Gastrocnemius medialis (tissue), 4 donors: ENCODE measurements around the gene VAX1. TPM values are rescaled to one million over a fixed set of nuclear protein-coding genes. Genes with fewer than 3 reads are reported as not detected.

Experiments used
- ATAC-seq, 2 donors: fragments of 150-250 bp; one replicate each; pipeline ENCODE4 v1.9.1; 2016
- DNase-seq, 2 donors: peaks; one replicate each; pipeline ENCODE4 v3.0.0-alpha.2; 2019
- H3K27ac ChIP-seq, 4 donors: fragments of 200-600 bp; sonication (generic); 1 replicate in 1 of 4; 2 replicates in 3 of 4; pipeline ENCODE4 v1.5.1; 2016 to 2018; ENCODE audit warnings: mild to moderate bottlenecking in 2 of 4, moderate library complexity in 1 of 4
- H3K27me3 ChIP-seq, 3 donors: fragments of 200-600 bp; sonication (generic) in 2 of 3; 1 replicate in 1 of 3; 2 replicates in 2 of 3; pipeline versions ENCODE4 v1.5.1 to v1.6.0; 2016 to 2019; ENCODE audit warnings: mild to moderate bottlenecking in 1 of 3, moderate library complexity in 1 of 3
- H3K36me3 ChIP-seq, 2 donors: fragments of 200-600 bp; sonication (generic) in 1 of 2; one replicate each; pipeline ENCODE4 v1.5.1; 2017 to 2018
- H3K4me1 ChIP-seq, 2 donors: fragments of 200-600 bp; sonication (generic) in 1 of 2; one replicate each; pipeline ENCODE4 v1.5.1; 2016 to 2017; ENCODE audit warnings: mild to moderate bottlenecking in 2 of 2
- H3K4me3 ChIP-seq, 4 donors: fragments of 200-600 bp; sonication (generic) in 3 of 4; 1 replicate in 1 of 4; 2 replicates in 3 of 4; pipeline ENCODE4 v1.5.1; 2016 to 2019; ENCODE audit warnings: mild to moderate bottlenecking in 2 of 4
- H3K9me3 ChIP-seq, 3 donors: fragments of 200-600 bp; sonication (generic) in 2 of 3; 1 replicate in 1 of 3; 2 replicates in 2 of 3; pipeline ENCODE4 v1.5.1; 2016 to 2019
- POLR2A ChIP-seq, 2 donors: fragments of 450-650 bp; IDR thresholded peaks; one replicate each; pipeline ENCODE4 v1.6.1; 2017; ENCODE audit warnings: antibody characterized with exemption in 2 of 2, mild to moderate bottlenecking in 2 of 2, moderate library complexity in 2 of 2
- in situ Hi-C, 4 donors: fragments of 200-750 bp; cut with MboI; loops; one replicate each; pipeline versions ENCODE4 v1.15.0 to v1.8.0; 2017; ENCODE audit warnings: low sequenced_read_pairs in 4 of 4
- intact Hi-C: fragments of 100-400 bp; cut with DNase I; formaldehyde crosslinking; loops from one replicate; pipeline ENCODE4 v1.15.1; 2023; ENCODE audit warnings: low total_unique reads
- total RNA-seq, 4 donors: library from RNA; depleted of rRNA; stranded (reverse); fragments of >200 nt; gene quantifications; one replicate each; pipeline versions ENCODE4 v1.1.0 to v1.2.3, GENCODE V29; 2016
- TF ChIP-seq, protein P1 (sequence below), 5 experiments: fragments of 450-650 bp in 3 of 5; fragments of 200-600 bp in 2 of 5; sonication (generic) in 2 of 5; IDR thresholded peaks in 4 of 5; conservative IDR thresholded peaks in 1 of 5; 1 replicate in 4 of 5; 2 replicates in 1 of 5; pipeline ENCODE4 v1.5.1; 2016 to 2019; ENCODE audit warnings: antibody characterized with exemption in 5 of 5, mild to moderate bottlenecking in 3 of 5, moderate library complexity in 3 of 5

The VAX1 gene
- total RNA-seq, 4 donors from 2014 or later = not detected

DNA sequence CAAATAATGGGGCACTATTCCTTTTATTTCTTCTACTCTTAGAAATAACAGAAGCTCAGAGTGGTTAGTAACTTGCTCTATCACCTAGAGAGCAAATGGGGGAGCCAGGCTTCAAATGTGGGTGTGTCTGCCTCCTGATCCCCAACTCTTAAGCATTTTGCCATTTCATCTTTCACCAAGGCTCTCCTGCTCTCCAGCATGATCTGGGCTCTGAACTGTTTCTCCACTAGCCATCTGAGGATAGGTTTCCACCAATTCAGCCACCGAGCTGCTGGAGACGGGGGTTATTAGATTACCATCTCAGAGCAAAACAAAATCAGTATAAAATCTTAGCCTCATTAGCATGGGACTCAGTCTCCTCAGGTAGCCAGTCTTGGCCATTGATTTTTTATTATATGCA lies 20.2 kb upstream of the VAX1 start:
- no peaks in the 10 kb centered on the region for H3K36me3 ChIP-seq
- no peak overlapping the region for H3K27ac ChIP-seq
- no peak for DNase-seq
- ATAC-seq = no peak
- no peaks in the 10 kb centered on the region for H3K9me3 ChIP-seq
- intact Hi-C loops = no loop called here
- peaks cover 56 to 88% (median 74%) of the 10 kb centered on the region in 3 donors for H3K27me3 ChIP-seq
- peaks cover 0 to 9% of the 10 kb centered on the region in 2 donors for H3K4me1 ChIP-seq
- in situ Hi-C loops = loop anchor here in 1 of 4 donors (25.0 kb wide), 1 partner anchor 471 kb away; no protein-coding TSS in a partner anchor
- H3K4me3 ChIP-seq = no peak overlapping the region
- no peak for TF ChIP-seq POLR2A (IDR thresholded peaks at IDR 0.05)
- TF ChIP-seq, protein P1, sequence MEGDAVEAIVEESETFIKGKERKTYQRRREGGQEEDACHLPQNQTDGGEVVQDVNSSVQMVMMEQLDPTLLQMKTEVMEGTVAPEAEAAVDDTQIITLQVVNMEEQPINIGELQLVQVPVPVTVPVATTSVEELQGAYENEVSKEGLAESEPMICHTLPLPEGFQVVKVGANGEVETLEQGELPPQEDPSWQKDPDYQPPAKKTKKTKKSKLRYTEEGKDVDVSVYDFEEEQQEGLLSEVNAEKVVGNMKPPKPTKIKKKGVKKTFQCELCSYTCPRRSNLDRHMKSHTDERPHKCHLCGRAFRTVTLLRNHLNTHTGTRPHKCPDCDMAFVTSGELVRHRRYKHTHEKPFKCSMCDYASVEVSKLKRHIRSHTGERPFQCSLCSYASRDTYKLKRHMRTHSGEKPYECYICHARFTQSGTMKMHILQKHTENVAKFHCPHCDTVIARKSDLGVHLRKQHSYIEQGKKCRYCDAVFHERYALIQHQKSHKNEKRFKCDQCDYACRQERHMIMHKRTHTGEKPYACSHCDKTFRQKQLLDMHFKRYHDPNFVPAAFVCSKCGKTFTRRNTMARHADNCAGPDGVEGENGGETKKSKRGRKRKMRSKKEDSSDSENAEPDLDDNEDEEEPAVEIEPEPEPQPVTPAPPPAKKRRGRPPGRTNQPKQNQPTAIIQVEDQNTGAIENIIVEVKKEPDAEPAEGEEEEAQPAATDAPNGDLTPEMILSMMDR (IDR thresholded peaks at IDR 0.05 in 4 of 5, conservative IDR thresholded peaks at IDR 0.05 in 1 of 5) = no peak

DNA sequence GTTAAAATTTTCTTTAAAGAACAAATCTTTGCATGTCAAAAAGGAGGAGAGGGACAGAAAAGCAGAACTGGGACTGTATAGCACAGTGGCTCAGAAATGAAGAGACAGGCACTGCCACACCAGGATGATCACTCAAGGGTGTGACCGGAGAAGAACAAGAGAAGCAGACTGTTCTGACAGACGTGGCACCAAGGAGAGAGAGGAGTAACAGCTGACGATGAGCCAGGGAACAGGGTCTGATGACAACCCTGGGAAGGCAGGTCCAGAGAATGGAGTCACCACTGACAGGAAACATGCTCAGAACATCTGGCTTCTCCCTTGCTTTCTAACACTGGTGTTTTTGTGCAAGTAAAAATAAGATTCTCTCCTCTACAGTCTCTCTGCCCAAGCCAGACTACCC lies 14.6 kb upstream of the VAX1 start:
- H3K4me3 ChIP-seq = no peak overlapping the region
- no peaks in the 10 kb centered on the region for H3K9me3 ChIP-seq
- intact Hi-C loops (no loop called here), in situ Hi-C loops (loop anchor here in 1 of 4 donors (25.0 kb wide), 1 partner anchor 465 kb away; no protein-coding TSS in a partner anchor)
- TF ChIP-seq, protein P1 (IDR thresholded peaks at IDR 0.05 in 4 of 5, conservative IDR thresholded peaks at IDR 0.05 in 1 of 5) = no peak
- TF ChIP-seq POLR2A (IDR thresholded peaks at IDR 0.05) = no peak
- H3K4me1 ChIP-seq = no peaks in the 10 kb centered on the region
- DNase-seq (no peak), ATAC-seq (no peak)
- peaks cover 9 to 43% (median 22%) of the 10 kb centered on the region in 3 donors for H3K27me3 ChIP-seq
- H3K36me3 ChIP-seq = no peaks in the 10 kb centered on the region
- H3K27ac ChIP-seq = no peak overlapping the region

DNA sequence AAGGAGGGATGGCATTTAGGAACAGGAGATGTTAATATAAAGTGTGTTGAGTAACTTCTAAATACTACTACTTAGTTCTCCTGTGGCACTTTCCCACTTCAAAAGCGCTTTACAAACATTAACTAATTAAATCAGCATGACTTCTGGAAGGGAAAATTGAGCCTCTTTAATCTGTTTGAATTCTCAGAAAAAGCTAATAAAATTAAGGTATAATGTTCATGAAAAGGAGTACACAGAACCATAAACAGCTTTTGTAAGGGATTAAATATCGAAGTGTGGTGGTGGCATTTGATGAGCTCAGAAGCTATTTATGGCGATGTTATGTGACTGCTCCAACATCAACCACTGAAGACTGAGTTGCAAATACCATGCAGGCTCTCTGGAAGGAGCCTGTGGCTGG lies 10.2 kb upstream of the VAX1 start:
- TF ChIP-seq POLR2A (IDR thresholded peaks at IDR 0.05) = no peak
- TF ChIP-seq, protein P1 (IDR thresholded peaks at IDR 0.05 in 4 of 5, conservative IDR thresholded peaks at IDR 0.05 in 1 of 5) = no peak
- Histone ChIP-seq H3K27ac (no peak overlapping the region), H3K9me3 (peaks cover 0 to 4% (median 0%) of the 10 kb centered on the region in 3 donors), H3K4me1 (no peaks in the 10 kb centered on the region), H3K4me3 (no peak overlapping the region), H3K36me3 (no peaks in the 10 kb centered on the region), H3K27me3 (peaks cover 0 to 35% (median 11%) of the 10 kb centered on the region in 3 donors)
- in situ Hi-C loops = no loop called here
- DNase-seq = no peak
- ATAC-seq = no peak
- intact Hi-C loops = no loop called here

DNA sequence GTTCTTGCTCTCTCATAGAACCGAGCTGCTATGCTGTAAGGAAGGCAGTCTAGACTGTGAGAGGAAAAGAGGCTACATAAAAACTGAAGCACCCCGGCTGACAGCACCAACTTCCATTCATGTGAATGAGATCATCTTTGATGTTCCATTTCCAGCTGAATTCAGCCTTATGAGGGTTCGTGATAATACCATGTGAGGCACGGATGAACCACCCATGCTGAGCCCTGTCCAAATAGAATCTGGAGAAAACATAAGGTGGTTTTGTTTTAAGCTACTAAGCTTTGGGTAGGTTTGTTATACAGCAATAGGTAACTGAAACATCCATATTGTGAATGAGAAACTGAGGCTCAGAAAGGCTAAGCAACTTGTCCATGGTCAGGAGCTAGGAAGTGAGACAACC lies 6.9 kb upstream of the VAX1 start:
- Histone ChIP-seq H3K27ac (no peak overlapping the region), H3K36me3 (no peaks in the 10 kb centered on the region), H3K27me3 (peaks cover 19 to 60% (median 33%) of the 10 kb centered on the region in 3 donors), H3K4me3 (no peak overlapping the region), H3K4me1 (no peaks in the 10 kb centered on the region), H3K9me3 (peaks cover 0 to 4% (median 0%) of the 10 kb centered on the region in 3 donors)
- intact Hi-C loops = no loop called here
- ATAC-seq = no peak
- no peak for TF ChIP-seq POLR2A (IDR thresholded peaks at IDR 0.05)
- TF ChIP-seq, protein P1 (IDR thresholded peaks at IDR 0.05 in 4 of 5, conservative IDR thresholded peaks at IDR 0.05 in 1 of 5) = no peak
- DNase-seq = no peak
- in situ Hi-C loops = no loop called here
